Osteoblast (primary cell): Measurements from ENCODE around the gene AHI1. TPM values are rescaled to one million over a fixed set of nuclear protein-coding genes. Genes with fewer than 3 reads are reported as not detected.

Experiments
- DNase-seq: peaks from one replicate; pipeline ENCODE4 v3.0.0; 2011; ENCODE audit warnings: low spot score, mixed read lengths; ENCODE audit not compliant: insufficient read length; ENCODE audit errors: missing footprints
- H2AFZ ChIP-seq: 2 replicates; pipeline ENCODE4 v1.6.0; 2011; ENCODE audit warnings: mild to moderate bottlenecking, low read length
- H3K27ac ChIP-seq: 2 replicates; pipeline ENCODE4 v1.5.1; 2011; ENCODE audit warnings: mild to moderate bottlenecking, low read depth, low read length, moderate library complexity
- H3K27me3 ChIP-seq: 2 replicates; pipeline ENCODE4 v1.6.0; 2012; ENCODE audit warnings: mild to moderate bottlenecking, control low read depth, inconsistent platforms, low read length, moderate library complexity; ENCODE audit not compliant: insufficient read depth
- H3K36me3 ChIP-seq: 2 replicates; pipeline ENCODE4 v1.5.1; 2011; ENCODE audit warnings: mild to moderate bottlenecking, low read length, control low read depth, moderate library complexity; ENCODE audit not compliant: insufficient read depth
- H3K4me1 ChIP-seq: 2 replicates; pipeline ENCODE4 v1.5.1; 2011; ENCODE audit warnings: mild to moderate bottlenecking, low read length, control low read depth, moderate library complexity; ENCODE audit not compliant: insufficient read depth
- H3K4me2 ChIP-seq: 2 replicates; pipeline ENCODE4 v1.6.0; 2011; ENCODE audit warnings: mild to moderate bottlenecking, low read length; ENCODE audit not compliant: insufficient read depth
- H3K4me3 ChIP-seq: fragments of 200-600 bp; sonication (generic); 3 replicates; pipeline ENCODE4 v1.5.1; 2012; ENCODE audit warnings: mild to moderate bottlenecking, low read length, inconsistent platforms; ENCODE audit not compliant: insufficient read depth
- H3K79me2 ChIP-seq: 2 replicates; pipeline ENCODE4 v1.6.0; 2012; ENCODE audit warnings: mild to moderate bottlenecking, low read length, control low read depth, inconsistent platforms; ENCODE audit not compliant: insufficient read depth
- H3K9me3 ChIP-seq: 2 replicates; pipeline ENCODE4 v1.5.1; 2011; ENCODE audit warnings: low read depth, low read length, control low read depth
- H4K20me1 ChIP-seq: 2 replicates; pipeline ENCODE4 v1.6.0; 2012; ENCODE audit warnings: mild to moderate bottlenecking, low read length, control low read depth; ENCODE audit not compliant: insufficient read depth
- total RNA-seq: library from RNA; depleted of rRNA; stranded (reverse); fragments of >200 nt; gene quantifications from 2 replicates; pipeline ENCODE4 v1.2.3, GENCODE V29; 2012
- TF ChIP-seq, protein P1 (sequence below): IDR thresholded peaks from 2 replicates; pipeline ENCODE4 v1.5.1; 2011; ENCODE audit warnings: mild to moderate bottlenecking, low read depth, low read length, moderate library complexity; ENCODE audit errors: extremely low read depth

AHI1 gene
- total RNA-seq, 1 donor = 50.3 TPM

DNA sequence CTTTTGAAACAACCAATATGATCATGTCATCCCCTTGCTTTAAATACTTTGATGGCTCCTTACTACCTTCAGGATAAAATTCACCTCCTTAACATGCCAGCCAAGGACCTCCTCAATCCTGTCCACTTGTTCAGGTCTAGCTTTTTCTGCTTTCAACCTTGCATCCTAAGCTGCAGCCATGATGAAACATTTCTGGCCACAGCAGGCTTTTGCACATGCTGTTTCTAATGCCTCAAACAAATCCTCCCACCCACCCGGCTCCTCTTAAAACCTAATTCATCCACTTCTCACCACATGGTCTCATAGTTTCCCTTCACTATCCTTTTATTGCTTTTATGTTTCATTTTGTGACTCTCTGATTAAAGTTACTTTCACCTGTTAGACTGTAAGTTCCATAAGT, 191.9 kb downstream of the AHI1 start:
- peaks cover 21% of the 10 kb centered on the region for H3K4me1 ChIP-seq
- no peaks in the 10 kb centered on the region for H3K9me3 ChIP-seq
- no peaks in the 10 kb centered on the region for H3K79me2 ChIP-seq
- TF ChIP-seq, protein P1, sequence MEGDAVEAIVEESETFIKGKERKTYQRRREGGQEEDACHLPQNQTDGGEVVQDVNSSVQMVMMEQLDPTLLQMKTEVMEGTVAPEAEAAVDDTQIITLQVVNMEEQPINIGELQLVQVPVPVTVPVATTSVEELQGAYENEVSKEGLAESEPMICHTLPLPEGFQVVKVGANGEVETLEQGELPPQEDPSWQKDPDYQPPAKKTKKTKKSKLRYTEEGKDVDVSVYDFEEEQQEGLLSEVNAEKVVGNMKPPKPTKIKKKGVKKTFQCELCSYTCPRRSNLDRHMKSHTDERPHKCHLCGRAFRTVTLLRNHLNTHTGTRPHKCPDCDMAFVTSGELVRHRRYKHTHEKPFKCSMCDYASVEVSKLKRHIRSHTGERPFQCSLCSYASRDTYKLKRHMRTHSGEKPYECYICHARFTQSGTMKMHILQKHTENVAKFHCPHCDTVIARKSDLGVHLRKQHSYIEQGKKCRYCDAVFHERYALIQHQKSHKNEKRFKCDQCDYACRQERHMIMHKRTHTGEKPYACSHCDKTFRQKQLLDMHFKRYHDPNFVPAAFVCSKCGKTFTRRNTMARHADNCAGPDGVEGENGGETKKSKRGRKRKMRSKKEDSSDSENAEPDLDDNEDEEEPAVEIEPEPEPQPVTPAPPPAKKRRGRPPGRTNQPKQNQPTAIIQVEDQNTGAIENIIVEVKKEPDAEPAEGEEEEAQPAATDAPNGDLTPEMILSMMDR = no peak
- no peak for DNase-seq
- no peaks in the 10 kb centered on the region for H4K20me1 ChIP-seq
- no peak overlapping the region for H3K4me3 ChIP-seq
- H3K4me2 ChIP-seq = no peak overlapping the region
- H3K36me3 ChIP-seq = peaks cover 5% of the 10 kb centered on the region
- H3K27ac ChIP-seq = no peak overlapping the region
- no peak overlapping the region for H2AFZ ChIP-seq
- no peaks in the 10 kb centered on the region for H3K27me3 ChIP-seq

DNA sequence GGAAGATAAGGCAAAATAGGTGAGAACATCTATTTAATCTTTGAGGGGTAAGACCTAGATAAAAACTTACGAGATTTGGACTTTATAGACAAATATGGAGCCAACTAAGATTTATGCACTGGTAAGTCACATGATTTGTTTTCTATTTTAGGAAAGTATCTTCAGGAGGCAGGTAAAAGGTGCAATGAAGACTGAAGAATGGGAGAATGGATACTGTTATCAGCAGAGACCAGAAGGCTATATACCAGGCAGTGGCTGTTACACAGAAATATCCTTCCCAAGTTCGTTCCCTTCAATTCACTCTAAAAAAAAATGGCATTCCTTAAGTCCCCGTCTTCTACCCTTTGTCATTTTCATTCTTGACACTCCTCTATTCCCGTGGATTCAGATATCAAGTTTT, 192.7 kb downstream of the AHI1 start:
- Histone ChIP-seq H3K27ac (no peak overlapping the region), H3K36me3 (peaks cover 5% of the 10 kb centered on the region), H3K9me3 (no peaks in the 10 kb centered on the region), H3K27me3 (no peaks in the 10 kb centered on the region), H2AFZ (no peak overlapping the region), H3K4me3 (no peak overlapping the region), H3K4me1 (peaks cover 27% of the 10 kb centered on the region), H3K4me2 (no peak overlapping the region), H3K79me2 (no peaks in the 10 kb centered on the region), H4K20me1 (no peaks in the 10 kb centered on the region)
- DNase-seq = no peak
- TF ChIP-seq, protein P1 = no peak

DNA sequence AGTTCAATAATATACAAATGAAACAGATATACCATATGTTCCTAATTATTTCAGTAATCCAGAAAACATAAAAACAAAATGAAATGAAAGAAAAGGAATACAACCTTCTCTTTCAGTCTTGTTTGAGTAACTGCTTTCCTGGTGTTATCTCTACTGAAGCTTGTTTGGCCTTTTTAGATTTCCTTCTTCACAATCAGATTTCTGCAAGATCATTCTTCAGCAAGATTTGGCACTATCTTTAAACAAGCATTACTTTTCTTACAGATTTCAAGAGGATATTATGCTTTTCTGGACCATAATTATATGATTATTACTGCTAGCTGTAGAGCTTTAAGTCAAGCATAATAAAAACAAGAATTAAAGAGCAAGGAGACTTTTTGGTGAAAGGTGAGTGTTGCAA, 196.2 kb downstream of the AHI1 start:
- no peaks in the 10 kb centered on the region for H3K9me3 ChIP-seq
- no peaks in the 10 kb centered on the region for H3K79me2 ChIP-seq
- TF ChIP-seq, protein P1 = no peak
- H3K27ac ChIP-seq = peak overlapping the region; percentile 55
- H3K36me3 ChIP-seq = peaks cover 5% of the 10 kb centered on the region
- peaks cover 43% of the 10 kb centered on the region for H3K4me1 ChIP-seq
- H3K27me3 ChIP-seq = no peaks in the 10 kb centered on the region
- no peak overlapping the region for H3K4me3 ChIP-seq
- H3K4me2 ChIP-seq = no peak overlapping the region
- DNase-seq = no peak
- no peaks in the 10 kb centered on the region for H4K20me1 ChIP-seq
- no peak overlapping the region for H2AFZ ChIP-seq

DNA sequence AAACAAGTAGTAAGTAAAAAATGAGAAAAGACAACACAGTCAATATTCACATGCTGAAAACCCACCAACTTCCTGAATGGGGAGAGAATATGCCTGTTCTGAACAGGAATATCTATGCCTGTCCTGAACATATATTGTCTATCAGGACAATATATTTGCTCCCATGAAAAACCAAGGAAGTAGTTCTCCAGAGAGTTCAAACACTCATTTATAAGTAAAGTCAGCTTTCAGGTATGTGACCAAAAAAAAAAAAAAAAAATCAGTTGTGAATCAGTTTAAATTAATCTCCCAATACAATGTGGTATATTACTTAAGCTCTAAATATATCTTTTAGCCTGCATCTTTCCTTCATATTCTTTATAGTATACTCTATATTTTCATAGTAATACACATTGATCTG, 197.0 kb downstream of the AHI1 start:
- H4K20me1 ChIP-seq = no peaks in the 10 kb centered on the region
- no peaks in the 10 kb centered on the region for H3K79me2 ChIP-seq
- no peak for DNase-seq
- TF ChIP-seq, protein P1 = no peak
- peak overlapping the region; percentile 49 for H3K4me2 ChIP-seq
- H3K4me1 ChIP-seq = peaks cover 36% of the 10 kb centered on the region
- peaks cover 5% of the 10 kb centered on the region for H3K36me3 ChIP-seq
- H3K27ac ChIP-seq = peak overlapping the region; percentile 64
- no peak overlapping the region for H2AFZ ChIP-seq
- no peaks in the 10 kb centered on the region for H3K9me3 ChIP-seq
- H3K27me3 ChIP-seq = no peaks in the 10 kb centered on the region
- no peak overlapping the region for H3K4me3 ChIP-seq
